NCI-H128 (cell line): ENCODE data around the gene ANKRD6.
A peak's percentile ranks its signal among the peaks of the same experiment; 100 is the strongest.
"Not testable (repeated sequence)": the region's sequence is repeated elsewhere in the genome, so short reads cannot be mapped to it uniquely, and the experiment has no call there.

Source experiments
- DNase-seq: peaks from one replicate; lab custom pipeline; 2025; ENCODE audit not compliant: unreplicated experiment; lab: John Stamatoyannopoulos, UW

ANKRD6 gene

GRCh38 chr6:89591745-89592144 is 158.8 kb downstream of the ANKRD6 start:
- no peak for DNase-seq

DNA sequence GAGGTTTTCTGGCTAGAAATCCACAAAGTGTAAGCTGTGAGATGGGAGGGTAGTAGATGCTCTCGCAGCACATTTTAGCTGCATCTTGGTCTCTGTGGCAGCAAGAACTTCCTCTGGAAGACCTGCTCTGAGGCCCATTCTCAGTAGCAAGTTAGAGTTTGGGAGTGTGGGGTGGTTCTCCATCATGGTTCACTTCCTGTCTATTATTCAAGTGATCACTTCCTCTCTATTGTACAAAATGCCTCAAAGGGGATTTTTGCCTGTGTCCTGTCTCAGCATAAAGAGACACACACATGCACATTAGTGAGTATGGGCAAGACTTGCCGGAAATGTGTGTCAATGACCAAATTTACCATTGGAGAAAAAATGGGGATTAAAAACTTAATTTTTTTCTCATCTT is 163.1 kb downstream of the ANKRD6 start:
- no peak for DNase-seq

DNA sequence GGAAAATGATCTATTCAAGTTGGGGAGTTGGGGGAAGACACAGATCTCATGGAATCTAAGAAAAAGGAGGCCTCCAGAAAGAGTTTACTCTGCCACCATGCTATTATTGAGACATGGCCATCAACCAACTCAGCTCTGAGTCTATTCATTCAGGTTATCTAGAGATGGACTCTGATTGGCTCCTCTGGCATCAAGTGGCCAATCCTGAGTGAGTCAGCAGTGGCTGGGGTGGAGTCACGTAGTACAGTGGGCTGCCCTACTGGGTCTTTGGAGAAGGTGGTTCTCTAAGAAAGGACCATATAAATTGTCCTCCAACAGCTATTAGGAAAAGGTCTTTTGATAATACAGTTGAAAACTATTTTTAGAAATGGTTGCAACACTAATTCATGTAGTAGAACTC is 163.5 kb downstream of the ANKRD6 start:
- no peak for DNase-seq

DNA sequence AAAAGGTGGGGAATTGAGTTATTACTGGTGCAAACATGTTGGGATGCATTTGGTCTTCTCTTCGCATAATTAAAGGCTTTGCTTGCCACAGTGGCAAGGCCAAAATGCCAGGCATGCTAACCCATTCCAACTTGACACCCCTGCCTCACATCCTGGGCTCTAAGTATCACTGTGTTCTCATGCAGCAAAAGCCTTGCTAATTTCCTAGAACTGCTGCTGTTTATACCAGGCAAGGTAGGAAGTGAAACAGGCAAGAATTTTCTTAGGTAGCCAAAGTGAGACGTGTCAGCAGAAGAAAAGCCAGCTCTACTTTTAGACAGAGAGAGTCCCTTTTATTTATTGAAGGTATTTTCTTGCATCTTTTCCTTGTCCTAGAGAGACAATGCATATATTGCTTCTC is 164.4 kb downstream of the ANKRD6 start:
- DNase-seq: no peak

GRCh38 chr6:89597988-89598387 is 165.0 kb downstream of the ANKRD6 start:
- DNase-seq: no peak

GRCh38 chr6:89599727-89600126 is 166.8 kb downstream of the ANKRD6 start:
- DNase-seq: no peak

DNA sequence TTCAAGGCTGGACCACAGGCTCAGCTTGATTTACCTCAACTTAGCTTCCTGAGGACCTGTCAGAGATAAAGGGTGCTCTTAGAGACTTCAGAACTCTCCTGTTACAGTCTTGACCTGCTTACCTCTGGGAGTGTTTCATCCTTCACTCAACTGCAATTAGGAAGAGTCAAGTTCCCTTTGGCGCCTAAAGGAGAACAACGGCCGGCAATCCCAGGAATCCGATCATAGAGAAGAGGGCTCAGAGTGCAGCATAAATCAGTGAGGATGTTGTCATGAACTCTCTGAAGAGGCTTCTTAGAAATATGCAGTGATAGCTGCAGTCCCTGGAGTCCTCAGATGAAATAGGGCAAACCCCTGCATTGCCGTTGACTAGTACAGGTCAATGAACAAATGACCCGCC is 169.2 kb downstream of the ANKRD6 start:
- DNase-seq: no peak

- no peak for DNase-seq
These were observed 171.7 kb downstream of the ANKRD6 start for GRCh38 chr6:89604653-89605052.

DNA sequence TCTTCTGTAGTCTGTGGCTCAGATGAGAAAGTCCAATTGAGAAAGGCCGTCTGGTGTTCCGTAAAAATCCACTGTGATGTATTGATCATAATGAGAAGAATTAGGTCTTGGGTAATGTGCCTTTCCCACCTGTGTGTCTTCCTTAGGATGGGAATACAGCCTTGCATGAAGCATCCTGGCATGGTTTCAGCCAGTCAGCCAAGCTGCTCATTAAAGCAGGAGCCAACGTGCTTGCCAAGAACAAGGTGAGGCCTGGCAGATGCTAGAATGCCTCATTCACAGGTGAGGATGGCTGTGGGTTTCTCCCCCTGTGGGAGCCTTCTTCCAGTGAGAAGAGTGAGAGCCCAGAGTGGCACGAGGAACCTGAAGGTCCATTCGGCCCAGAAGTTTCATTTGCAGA is 172.9 kb downstream of the ANKRD6 start:
- DNase-seq: no peak

DNA sequence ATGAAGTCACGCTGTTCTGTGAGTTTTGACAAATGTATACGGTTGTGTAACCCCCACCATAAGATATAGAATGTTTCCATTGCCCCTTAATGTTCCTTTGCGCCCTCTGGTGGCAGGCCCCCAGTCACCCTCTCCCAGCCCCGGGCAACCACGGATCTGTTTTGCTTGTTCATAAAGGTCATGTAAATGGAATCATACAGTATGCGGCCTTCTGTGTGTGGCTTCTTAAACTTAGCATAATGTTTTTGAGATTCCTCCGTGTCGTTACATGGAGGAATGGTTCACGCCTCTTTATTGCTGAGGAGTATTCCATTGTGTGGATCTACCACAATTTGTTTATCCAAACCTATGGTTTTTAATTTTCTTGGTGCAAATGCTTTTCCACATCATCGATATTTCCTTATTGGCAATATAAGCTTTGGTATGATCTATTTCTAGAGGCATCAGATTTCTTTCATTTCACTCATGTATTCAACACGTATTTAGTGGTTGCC is 177.2 kb downstream of the ANKRD6 start:
- no peak for DNase-seq

GRCh38 chr6:89611666-89612065 is 178.7 kb downstream of the ANKRD6 start:
- no peak for DNase-seq

DNA sequence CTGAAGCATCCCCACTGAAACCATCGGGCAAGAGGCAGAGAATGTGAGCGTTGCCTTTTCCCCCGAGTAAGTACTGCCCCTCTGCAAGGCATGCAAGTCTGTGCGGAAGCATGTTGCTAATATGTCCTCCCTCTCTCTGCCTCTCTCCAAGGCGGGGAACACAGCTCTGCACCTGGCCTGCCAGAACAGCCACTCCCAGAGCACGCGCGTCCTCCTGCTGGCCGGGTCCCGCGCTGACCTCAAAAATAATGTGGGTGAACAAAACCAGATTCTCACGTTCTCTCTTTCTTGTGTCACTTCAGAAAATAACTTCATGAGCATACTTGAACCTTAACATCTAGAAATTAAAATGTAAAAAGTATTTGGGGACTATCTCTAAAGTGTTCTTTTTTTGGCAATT is 179.2 kb downstream of the ANKRD6 start:
- no peak for DNase-seq

- DNase-seq: no peak
These were observed 180.8 kb downstream of the ANKRD6 start for GRCh38 chr6:89613790-89614189.

GRCh38 chr6:89615882-89616281 is 182.9 kb downstream of the ANKRD6 start:
- no peak for DNase-seq

DNA sequence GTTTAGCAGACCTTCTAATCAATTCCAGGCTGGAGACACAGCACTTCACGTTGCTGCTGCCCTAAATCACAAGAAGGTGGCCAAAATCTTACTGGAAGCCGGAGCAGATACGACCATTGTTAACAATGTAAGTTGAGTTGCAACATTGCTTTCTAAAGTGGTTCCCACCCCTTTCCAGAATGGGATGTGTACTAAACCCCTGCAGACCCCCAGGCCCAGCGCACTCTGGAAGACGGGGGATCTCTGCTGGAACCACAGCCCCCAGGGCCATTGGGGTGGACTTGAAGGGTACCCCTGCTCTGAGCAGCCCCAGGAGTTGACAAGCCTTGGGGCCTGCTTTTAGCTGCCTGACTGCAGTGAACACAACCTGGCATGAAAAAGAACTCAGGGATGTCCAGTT is 183.6 kb downstream of the ANKRD6 start:
- no peak for DNase-seq

DNA sequence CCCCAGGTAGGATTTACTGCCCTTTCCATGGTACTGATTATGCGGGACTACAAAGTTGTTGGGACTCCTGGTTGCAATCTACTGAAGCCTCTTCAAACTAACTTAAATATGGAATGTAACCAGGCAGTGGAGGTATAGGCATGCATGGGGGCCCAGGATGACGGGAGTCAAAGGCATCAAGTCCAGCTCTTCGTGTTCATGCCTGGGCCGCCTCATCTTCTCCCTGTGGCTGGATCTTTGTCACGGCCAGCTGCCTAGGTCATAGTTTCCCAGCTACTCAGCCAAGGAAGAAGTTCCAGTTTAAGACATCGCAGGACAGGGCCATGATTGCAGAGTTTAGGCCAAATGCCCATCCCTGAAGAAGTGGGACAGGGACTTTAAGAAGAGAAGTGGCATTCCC is 185.1 kb downstream of the ANKRD6 start:
- no peak for DNase-seq

DNA sequence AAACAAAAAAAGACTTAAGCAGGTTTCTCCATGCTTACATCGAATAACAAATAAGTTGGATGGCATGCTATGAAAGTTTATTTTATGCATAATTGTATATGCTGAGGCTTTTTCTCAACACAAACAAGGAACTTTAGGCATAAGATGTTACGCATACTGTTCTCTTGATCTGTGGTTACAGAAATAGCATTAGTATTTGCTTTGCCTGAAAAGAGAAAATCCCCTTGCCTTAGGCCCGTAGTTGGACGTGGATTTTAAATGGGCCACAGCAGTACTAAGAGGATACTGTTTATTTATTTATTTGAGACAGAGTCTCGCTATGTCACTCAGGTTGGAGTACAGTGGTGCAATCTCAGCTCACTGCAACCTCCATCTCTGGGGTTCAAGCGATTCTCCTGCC is 186.6 kb downstream of the ANKRD6 start:
- no peak for DNase-seq

DNA sequence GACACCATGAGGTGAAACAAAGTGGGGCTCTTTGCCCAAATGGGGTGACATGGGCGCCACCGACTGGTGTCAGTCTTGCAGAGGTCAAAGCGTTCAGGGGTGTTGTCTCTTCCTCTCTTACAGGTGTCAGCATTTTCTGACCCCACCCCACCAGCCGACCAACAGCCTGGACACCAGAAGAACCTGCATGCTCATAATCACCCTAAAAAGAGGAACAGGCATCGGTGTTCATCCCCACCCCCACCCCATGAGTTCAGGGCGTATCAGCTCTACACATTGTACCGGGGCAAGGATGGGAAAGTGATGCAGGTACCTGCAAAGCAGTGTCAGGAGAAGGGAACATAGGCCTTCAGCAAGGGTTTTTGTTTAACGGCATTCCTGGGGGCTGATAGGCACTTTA is 190.8 kb downstream of the ANKRD6 start:
- no peak for DNase-seq

GRCh38 chr6:89630488-89630887 is 197.5 kb downstream of the ANKRD6 start:
- DNase-seq: no peak

- DNase-seq: not testable (repeated sequence)
These were observed 203.5 kb downstream of the ANKRD6 start for GRCh38 chr6:89636412-89636811.

GRCh38 chr6:89637960-89638319 is 205.0 kb downstream of the ANKRD6 start:
- no peak for DNase-seq

GRCh38 chr6:89638320-89639195 is 205.6 kb downstream of the ANKRD6 start, which contains the start of gene LYRM2:
LYRM2 (minus strand) TSS chr6:89638747; CDS start chr6:89638716, 31 bp downstream.
- DNase-seq: peak; percentile 87

DNA sequence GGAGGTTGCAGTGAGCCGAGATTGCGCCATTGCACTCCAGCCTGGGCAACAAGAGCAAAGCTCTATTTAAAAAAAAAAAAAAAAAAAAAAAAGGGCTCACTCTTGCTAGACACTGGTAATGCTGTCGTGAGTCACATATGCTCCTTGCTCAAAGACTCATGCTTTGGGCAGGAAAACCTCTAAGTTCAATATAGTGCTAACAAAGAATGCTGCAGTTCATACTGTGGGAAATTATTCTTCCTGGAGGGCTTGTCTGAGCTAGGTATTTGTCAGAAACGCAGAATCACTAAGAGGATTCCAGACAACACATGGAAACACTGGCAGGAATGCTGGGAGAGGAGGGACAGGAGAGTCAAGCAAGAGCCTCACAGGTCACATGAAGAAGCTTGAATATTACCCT is 207.9 kb downstream of the ANKRD6 start:
- DNase-seq: no peak
